GM12872 (cell line): ENCODE results near the gene PDCD1.

Experiments
- CTCF ChIP-seq: IDR thresholded peaks from 3 replicates; pipeline ENCODE4 v1.5.1; 2011; ENCODE audit warnings: low read depth, mild to moderate bottlenecking, low read length, moderate library complexity; ENCODE audit not compliant: insufficient read depth

The PDCD1 gene

DNA sequence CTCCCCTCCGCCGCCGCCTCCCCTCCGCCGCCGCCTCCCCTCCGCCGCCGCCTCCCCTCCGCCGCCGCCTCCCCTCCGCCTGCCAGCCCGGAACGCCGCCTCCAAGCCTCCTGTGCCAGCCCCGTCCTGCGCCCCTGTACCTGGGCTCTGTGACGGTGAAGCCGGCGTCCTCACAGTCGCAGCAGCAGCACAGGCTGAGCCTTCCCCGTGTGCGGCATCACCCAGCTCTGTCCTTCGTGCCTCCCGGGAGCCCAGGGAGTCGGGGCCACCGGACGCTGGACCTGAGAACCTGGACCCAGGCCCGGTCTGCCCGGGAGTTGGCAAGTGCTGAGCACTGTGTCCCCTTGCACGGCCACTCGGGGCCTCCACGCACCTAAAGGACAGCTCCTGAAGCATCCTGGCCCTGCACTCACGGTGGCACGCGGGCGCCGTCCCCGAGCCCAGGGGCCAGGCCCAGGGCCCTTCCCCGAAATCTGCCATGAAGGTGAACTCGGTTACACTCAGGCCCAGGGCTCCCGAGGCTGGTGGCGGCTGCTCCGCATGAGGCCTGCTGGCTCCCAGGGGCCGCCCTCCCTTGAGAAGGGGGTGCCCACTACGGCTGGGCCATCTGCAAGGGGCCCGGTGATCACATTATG, 43.8 kb upstream of the PDCD1 start:
- no peak for TF ChIP-seq CTCF

- TF ChIP-seq CTCF, result no peak
These were observed 43.0 kb upstream of the PDCD1 start for GRCh38 chr2:241901500-241902351.

GRCh38 chr2:241901018-241901380, 42.3 kb upstream of the PDCD1 start:
- TF ChIP-seq CTCF, result no peak

DNA sequence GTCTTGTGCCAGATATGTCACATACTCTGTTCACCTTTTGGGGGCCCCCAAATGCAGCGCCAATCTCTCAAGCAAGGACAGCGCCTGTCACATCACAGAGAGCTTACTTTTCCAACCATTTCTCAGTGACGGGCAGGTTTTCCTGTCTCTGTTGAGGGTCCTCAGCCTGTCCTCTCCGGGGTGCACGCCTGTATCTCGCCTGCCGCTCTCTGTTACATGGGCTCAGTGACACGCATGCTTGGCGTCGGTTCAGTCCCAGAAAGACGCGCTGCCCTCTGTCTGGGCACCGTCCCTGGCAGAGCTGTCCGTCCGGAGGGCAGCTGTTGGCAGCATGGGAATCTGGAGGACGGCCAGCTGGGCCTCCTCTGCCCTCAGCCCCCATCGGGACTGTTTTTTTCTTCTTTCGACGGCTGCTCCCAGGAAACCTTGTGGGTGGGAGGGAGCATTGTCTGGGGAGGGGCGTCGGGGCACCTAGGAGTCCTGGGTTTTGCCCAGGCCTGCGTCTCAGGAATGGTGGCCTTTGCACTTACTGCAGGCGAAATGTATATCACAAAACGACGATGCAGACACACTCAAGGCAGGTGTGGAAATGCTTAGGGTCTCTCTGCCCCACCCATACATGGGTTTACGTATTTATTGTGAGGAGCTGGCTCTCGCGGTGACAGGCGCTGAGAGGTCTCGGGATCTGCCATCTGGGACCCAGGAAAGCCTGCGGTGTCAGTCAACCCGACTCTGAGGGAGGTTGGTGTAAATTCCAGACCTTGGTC, 41.7 kb upstream of the PDCD1 start:
- no peak for TF ChIP-seq CTCF

DNA sequence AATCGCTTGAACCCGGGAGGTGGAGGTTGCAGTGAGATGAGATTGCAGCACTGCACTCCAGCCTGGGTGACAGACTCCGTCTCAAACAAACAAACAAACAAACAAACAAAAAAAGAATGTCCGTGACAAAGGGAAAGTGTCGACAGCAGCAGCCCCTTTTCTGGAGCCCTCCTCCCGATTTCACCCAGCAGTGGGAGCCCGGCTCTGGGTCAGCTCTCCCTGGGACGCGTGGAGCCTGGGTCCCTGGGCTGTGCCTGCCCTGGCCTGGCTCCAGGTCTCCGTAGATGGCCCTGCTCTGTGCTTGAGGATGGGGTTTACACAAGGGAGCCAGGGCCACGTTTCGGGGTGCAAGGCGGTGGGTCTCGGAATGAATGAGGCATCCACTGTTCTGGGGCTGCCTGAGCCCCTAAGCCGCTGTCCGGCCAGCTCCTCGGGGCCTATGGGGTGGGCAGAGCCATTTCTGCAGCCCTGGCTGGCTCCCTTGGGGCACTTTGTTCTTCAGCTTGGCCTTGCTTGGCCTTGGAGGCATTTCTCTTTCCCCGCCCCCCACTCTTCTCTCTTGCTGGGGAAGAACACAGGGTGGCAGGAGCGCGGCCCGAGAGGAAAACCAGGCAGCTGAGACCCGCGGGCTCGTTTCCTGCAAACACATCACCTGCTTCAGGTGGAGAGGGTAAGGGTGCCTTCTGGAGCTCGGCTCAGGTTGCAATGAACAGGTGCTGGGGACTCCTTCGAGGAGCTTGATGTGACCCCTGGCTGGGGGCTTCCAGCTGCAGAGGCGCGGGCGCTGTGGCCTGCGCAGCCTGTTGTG, 40.0 kb upstream of the PDCD1 start:
- TF ChIP-seq CTCF, result no peak

- no peak for TF ChIP-seq CTCF
These were observed 38.7 kb upstream of the PDCD1 start for GRCh38 chr2:241897231-241897916.
